ENCODE measurements around the gene LRRC36. TPM values are rescaled to one million over a fixed set of nuclear protein-coding genes. Genes with fewer than 3 reads are reported as not detected.

The LRRC36 gene
- total and polyA plus RNA-seq, 2 donors (not counting 3 experiments of a cell fraction or from before 2014, with no cell fraction given), result 0.30 to 2.0 TPM

DNA sequence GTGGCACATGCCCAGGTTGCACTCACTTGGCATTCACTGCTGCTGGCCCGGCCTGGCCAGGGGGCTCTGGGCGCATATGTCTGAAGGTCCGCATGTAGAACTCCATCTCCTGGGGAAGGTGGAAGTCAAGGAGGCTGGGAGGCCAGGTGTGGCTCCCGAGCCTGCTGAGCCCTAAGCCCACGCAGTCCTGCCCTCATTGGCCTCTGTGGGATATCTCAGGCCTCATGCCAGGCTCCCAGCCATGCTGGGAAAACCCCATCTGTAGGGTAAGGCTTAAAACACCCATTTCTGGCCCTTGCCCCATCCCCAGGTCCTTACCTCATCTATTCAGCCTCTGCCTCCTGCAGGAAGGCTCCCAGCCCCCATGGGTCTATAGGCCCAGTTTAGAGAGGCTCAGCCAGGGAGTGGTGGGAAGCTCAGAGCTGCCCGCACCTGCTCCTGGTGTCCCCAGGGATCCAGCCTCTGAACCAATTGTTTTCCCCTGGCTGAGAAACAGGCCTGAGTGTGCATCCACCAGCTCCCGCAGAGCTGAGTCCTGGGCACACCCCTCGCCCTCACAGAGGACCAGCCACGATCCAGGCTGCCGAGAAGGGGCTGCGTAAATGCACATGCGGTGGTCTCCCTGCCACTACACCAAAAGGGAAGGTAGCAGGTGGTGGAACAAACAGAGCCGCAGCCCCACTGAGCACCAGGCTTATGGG is 69.0 kb downstream of the LRRC36 start:
- ChIA-PET CTCF (interaction anchor here (0.7 to 2.6 kb wide), 3 partner anchors 12 to 135 kb away, joined by 4 to 11 read pairs (median 5); no protein-coding TSS in a partner anchor), POLR2A (no interaction called here)
- intact Hi-C loops (cut with micrococcal nuclease) (loop anchor here (10.0 kb wide), 2 partner anchors 201 to 441 kb away; partner anchors contain the start of genes E2F4, ELMO3 and EXOC3L1), dilution Hi-C loops (cut with MboI; ENCODE audit: extremely low pct_ligation_motif_present, low sequenced_read_pairs) (no loop called here)
- DNase-seq (ENCODE audit: low read depth, low spot score), result no peak
- H3K36me3 ChIP-seq (ENCODE audit: control insufficient read depth in 2 of 2, extremely low read depth in 1 of 2, insufficient read depth in 2 of 2, low read length in 2 of 2), result no peaks in the 10 kb centered on the region
- no peak for FAIRE-seq
- no peak overlapping the region for H3K27ac ChIP-seq (ENCODE audit: insufficient read depth, low read depth, low read length)
- H3K9ac ChIP-seq (replicated peaks; ENCODE audit: extremely low read depth, insufficient read depth, low read length), result no peak overlapping the region
- no peaks in the 10 kb centered on the region for H4K20me1 ChIP-seq (replicated peaks; ENCODE audit: control insufficient read depth, extremely low read depth, insufficient read depth, low read length)
- peaks cover 13% of the 10 kb centered on the region for H3K4me1 ChIP-seq (ENCODE audit: control insufficient read depth, extremely low read depth, insufficient read depth, low read length)
- H3K4me3 ChIP-seq (replicated peaks in 1 of 3; ENCODE audit: insufficient read depth in 1 of 3, low read depth in 1 of 3, low read length in 3 of 3), result no peak overlapping the region
- no peak overlapping the region for H2AFZ ChIP-seq (ENCODE audit: low read depth, low read length)
- no TSS peak for BruUV-seq (replicated peaks)
- H3K9me1 ChIP-seq (replicated peaks; ENCODE audit: control insufficient read depth, extremely low read depth, insufficient read depth, low read length), result no peaks in the 10 kb centered on the region
- no peaks in the 10 kb centered on the region for H3K9me3 ChIP-seq (replicated peaks; ENCODE audit: control insufficient read depth, insufficient read depth, low read length)
- H3K27me3 ChIP-seq (ENCODE audit: control insufficient read depth in 2 of 2, insufficient read depth in 2 of 2, low read length in 2 of 2), result peaks cover 9 to 11% of the 10 kb centered on the region in 2 experiments
- no peak overlapping the region for H3K4me2 ChIP-seq (ENCODE audit: insufficient read depth, low read length)
- TF ChIP-seq, protein P1, sequence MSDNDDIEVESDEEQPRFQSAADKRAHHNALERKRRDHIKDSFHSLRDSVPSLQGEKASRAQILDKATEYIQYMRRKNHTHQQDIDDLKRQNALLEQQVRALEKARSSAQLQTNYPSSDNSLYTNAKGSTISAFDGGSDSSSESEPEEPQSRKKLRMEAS (IDR thresholded peaks at IDR 0.05; ENCODE audit: insufficient read depth, insufficient read length), result no peak
- TF ChIP-seq FOS (IDR thresholded peaks at IDR 0.05; ENCODE audit: borderline replicate concordance, insufficient read depth, low read length) (no peak), JUN (IDR thresholded peaks at IDR 0.05; ENCODE audit: borderline replicate concordance, insufficient read depth, insufficient read length, low read depth) (no peak), GATA2 (IDR thresholded peaks at IDR 0.05; ENCODE audit: insufficient read depth, insufficient read length, low read depth, low read length) (no peak), POLR2A (IDR thresholded peaks at IDR 0.05; ENCODE audit: low read depth, low read length) (no peak), EZH2 (IDR thresholded peaks at IDR 0.05; ENCODE audit: borderline replicate concordance, low read depth, low read length, severe bottlenecking) (no peak), MYC (IDR thresholded peaks at IDR 0.05; ENCODE audit: low read depth, low read length) (no peak)
- TF ChIP-seq, protein P2, sequence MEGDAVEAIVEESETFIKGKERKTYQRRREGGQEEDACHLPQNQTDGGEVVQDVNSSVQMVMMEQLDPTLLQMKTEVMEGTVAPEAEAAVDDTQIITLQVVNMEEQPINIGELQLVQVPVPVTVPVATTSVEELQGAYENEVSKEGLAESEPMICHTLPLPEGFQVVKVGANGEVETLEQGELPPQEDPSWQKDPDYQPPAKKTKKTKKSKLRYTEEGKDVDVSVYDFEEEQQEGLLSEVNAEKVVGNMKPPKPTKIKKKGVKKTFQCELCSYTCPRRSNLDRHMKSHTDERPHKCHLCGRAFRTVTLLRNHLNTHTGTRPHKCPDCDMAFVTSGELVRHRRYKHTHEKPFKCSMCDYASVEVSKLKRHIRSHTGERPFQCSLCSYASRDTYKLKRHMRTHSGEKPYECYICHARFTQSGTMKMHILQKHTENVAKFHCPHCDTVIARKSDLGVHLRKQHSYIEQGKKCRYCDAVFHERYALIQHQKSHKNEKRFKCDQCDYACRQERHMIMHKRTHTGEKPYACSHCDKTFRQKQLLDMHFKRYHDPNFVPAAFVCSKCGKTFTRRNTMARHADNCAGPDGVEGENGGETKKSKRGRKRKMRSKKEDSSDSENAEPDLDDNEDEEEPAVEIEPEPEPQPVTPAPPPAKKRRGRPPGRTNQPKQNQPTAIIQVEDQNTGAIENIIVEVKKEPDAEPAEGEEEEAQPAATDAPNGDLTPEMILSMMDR (IDR thresholded peaks at IDR 0.05; ENCODE audit: extremely low read depth in 1 of 2, insufficient read depth in 1 of 2, low read depth in 1 of 2, low read length in 2 of 2), result no peak
- H3K79me2 ChIP-seq (ENCODE audit: control insufficient read depth, insufficient read depth, low read length), result no peaks in the 10 kb centered on the region
